ENCODE results near the gene IP6K1.

IP6K1 gene

GRCh38 chr3:49747792-49748480 is 38.4 kb downstream of the IP6K1 start:
- ATAC-seq, result no peak
- TF ChIP-seq TSHZ2 (CRISPR knock-in tag; IDR thresholded peaks at IDR 0.05), result no peak
- no peak for TF ChIP-seq RARB (CRISPR knock-in tag; IDR thresholded peaks at IDR 0.05)
- TF ChIP-seq ESRRG (CRISPR knock-in tag; IDR thresholded peaks at IDR 0.05), result no peak
- TF ChIP-seq ZNF8 (CRISPR knock-in tag; IDR thresholded peaks at IDR 0.05), result no peak
- no peak for TF ChIP-seq ZNF70 (CRISPR knock-in tag; IDR thresholded peaks at IDR 0.05)
- TF ChIP-seq PATZ1 (CRISPR knock-in tag; IDR thresholded peaks at IDR 0.05; ENCODE audit: borderline replicate concordance), result no peak
- TF ChIP-seq GLIS3 (CRISPR knock-in tag; IDR thresholded peaks at IDR 0.05), result no peak
- TF ChIP-seq CSDC2 (CRISPR knock-in tag; IDR thresholded peaks at IDR 0.05), result no peak
- TF ChIP-seq CREB5 (CRISPR knock-in tag; IDR thresholded peaks at IDR 0.05; ENCODE audit: low read depth), result no peak
- no peak for TF ChIP-seq POU6F1 (CRISPR knock-in tag; IDR thresholded peaks at IDR 0.05; ENCODE audit: borderline replicate concordance, low read depth)
- TF ChIP-seq ZNF565 (CRISPR knock-in tag; conservative IDR thresholded peaks at IDR 0.05; ENCODE audit: low read depth), result no peak
- TF ChIP-seq BACH2 (CRISPR knock-in tag; IDR thresholded peaks at IDR 0.05; ENCODE audit: borderline replicate concordance), result no peak
- no peak for TF ChIP-seq SNAI2 (CRISPR knock-in tag; IDR thresholded peaks at IDR 0.05)
- no peak for TF ChIP-seq ZC3H10 (CRISPR knock-in tag; IDR thresholded peaks at IDR 0.05)
- TF ChIP-seq ZFP30 (CRISPR knock-in tag; IDR thresholded peaks at IDR 0.05), result no peak

- ATAC-seq, result no peak
- no peak for TF ChIP-seq CSRNP3 (CRISPR knock-in tag; IDR thresholded peaks at IDR 0.05)
- no peak for TF ChIP-seq ESRRG (CRISPR knock-in tag; IDR thresholded peaks at IDR 0.05)
- no peak for TF ChIP-seq ISL1 (CRISPR knock-in tag; IDR thresholded peaks at IDR 0.05)
- no peak for TF ChIP-seq SNAI2 (CRISPR knock-in tag; IDR thresholded peaks at IDR 0.05)
- TF ChIP-seq BACH2 (CRISPR knock-in tag; IDR thresholded peaks at IDR 0.05; ENCODE audit: borderline replicate concordance), result no peak
- TF ChIP-seq ARNTL (CRISPR knock-in tag; IDR thresholded peaks at IDR 0.05; ENCODE audit: borderline replicate concordance, low read depth), result no peak
- TF ChIP-seq RARB (CRISPR knock-in tag; IDR thresholded peaks at IDR 0.05), result no peak
- no peak for TF ChIP-seq POU6F1 (CRISPR knock-in tag; IDR thresholded peaks at IDR 0.05; ENCODE audit: borderline replicate concordance, low read depth)
- no peak for TF ChIP-seq PPARA (CRISPR knock-in tag; IDR thresholded peaks at IDR 0.05; ENCODE audit: borderline replicate concordance)
- TF ChIP-seq GLIS3 (CRISPR knock-in tag; IDR thresholded peaks at IDR 0.05), result no peak
- no peak for TF ChIP-seq TOX (CRISPR knock-in tag; IDR thresholded peaks at IDR 0.05; ENCODE audit: borderline replicate concordance)
- no peak for TF ChIP-seq CREB5 (CRISPR knock-in tag; IDR thresholded peaks at IDR 0.05; ENCODE audit: low read depth)
- TF ChIP-seq ZNF8 (CRISPR knock-in tag; IDR thresholded peaks at IDR 0.05), result no peak
- no peak for TF ChIP-seq ZC3H10 (CRISPR knock-in tag; IDR thresholded peaks at IDR 0.05)
- no peak for TF ChIP-seq ZNF565 (CRISPR knock-in tag; conservative IDR thresholded peaks at IDR 0.05; ENCODE audit: low read depth)
- no peak for TF ChIP-seq PATZ1 (CRISPR knock-in tag; IDR thresholded peaks at IDR 0.05; ENCODE audit: borderline replicate concordance)
- TF ChIP-seq TCF4 (CRISPR knock-in tag; IDR thresholded peaks at IDR 0.05; ENCODE audit: borderline replicate concordance), result no peak
- no peak for TF ChIP-seq ZNF70 (CRISPR knock-in tag; IDR thresholded peaks at IDR 0.05)
Observed at GRCh38 chr3:49745986-49746385, 40.4 kb downstream of the IP6K1 start.

Data from SK-N-SH treated with all-trans-retinoic acid at 6 μM for 48 hours (cell line).